ENCODE measurements around the gene CABCOCO1. TPM values are rescaled to one million over a fixed set of nuclear protein-coding genes. Genes with fewer than 3 reads are reported as not detected.

Gene CABCOCO1
- total and polyA plus RNA-seq, 9 of the 15 experiments (the other 6 are each of a cell fraction or from before 2014, with no cell fraction given), result 0.04 TPM; not detected in 8

- FAIRE-seq, result peak; percentile 49
- Histone ChIP-seq H3K4me3 (no peak overlapping the region), H3K27ac (ENCODE audit: extremely low read depth, low read depth, low read length) (peak overlapping the region; percentile 66; the same call in 2 of the 3 replicates), H3K36me3 (ENCODE audit: control insufficient read depth, insufficient read depth, low read length) (no peaks in the 10 kb centered on the region; the same call in 2 of the 3 replicates), H4K20me1 (replicated peaks; ENCODE audit: control insufficient read depth, insufficient read depth, low read length) (no peaks in the 10 kb centered on the region), H3K9me1 (ENCODE audit: control insufficient read depth, insufficient read depth, low read length) (no peaks in the 10 kb centered on the region), H3K79me2 (ENCODE audit: control insufficient read depth, insufficient read depth, low read length) (no peaks in the 10 kb centered on the region), H3K9ac (ENCODE audit: insufficient read depth in 1 of 2, low read depth in 2 of 2, low read length in 2 of 2) (peak overlapping the region in 1 of 2 experiments; percentile 30; a peak in 1 of 4 replicates), H3K4me2 (ENCODE audit: insufficient read depth, low read length) (no peak overlapping the region), H3K4me1 (replicated peaks in 1 of 2; ENCODE audit: control insufficient read depth in 2 of 2, insufficient read depth in 2 of 2, low read length in 2 of 2) (peaks cover 4 to 45% of the 10 kb centered on the region in 2 experiments; a peak in 3 of 5 replicates), H2AFZ (ENCODE audit: low read depth, low read length) (peak overlapping the region; percentile 68), H3K9me3 (replicated peaks; ENCODE audit: control insufficient read depth, insufficient read depth, low read depth, low read length) (no peaks in the 10 kb centered on the region), H3K27me3 (ENCODE audit: control insufficient read depth in 2 of 2, insufficient read depth in 2 of 2, low read length in 2 of 2) (no peaks in the 10 kb centered on the region)
- in situ Hi-C loops (cut with MboI) (loop anchor here (5.0 to 25.0 kb wide), 2 partner anchors 79 to 1359 kb away; no protein-coding TSS in a partner anchor), intact Hi-C loops (cut with micrococcal nuclease) (loop anchor here (5.0 kb wide), 1 partner anchor 144 kb away; no protein-coding TSS in a partner anchor)
- ChIA-PET POLR2A (interaction anchor here (0.7 to 5.8 kb wide), 3 partner anchors 12 to 139 kb away, joined by 3 to 43 read pairs (median 3); no protein-coding TSS in a partner anchor), CTCF (ENCODE audit: low intra/inter-chr PET ratio) (interaction anchor here (1.6 kb wide), 1 partner anchor 83 kb away, joined by 8 read pairs; no protein-coding TSS in a partner anchor)
- no TSS peak for BruUV-seq (replicated peaks)
- DNase-seq (ENCODE audit: extremely low read depth in 1 of 4, low spot score in 3 of 4), result no peak
- WGBS (ENCODE audit: insufficient coverage, low coverage, missing lambda C conversion rate), result 39% methylated on average over 3 of the region's 3 CpGs
- no peak for ATAC-seq
- TF ChIP-seq MEF2A (IDR thresholded peaks at IDR 0.05; ENCODE audit: control insufficient read depth, low read depth, low read length), result no peak
- no peak for TF ChIP-seq SRF (CRISPR knock-in tag; IDR thresholded peaks at IDR 0.05)
- no peak for TF ChIP-seq ZNF232 (CRISPR knock-in tag; IDR thresholded peaks at IDR 0.05)
- TF ChIP-seq TCF15 (CRISPR knock-in tag; IDR thresholded peaks at IDR 0.05), result no peak
- TF ChIP-seq NFATC3 (IDR thresholded peaks at IDR 0.05), result no peak
- TF ChIP-seq ZNF239 (CRISPR knock-in tag; IDR thresholded peaks at IDR 0.05), result no peak
- no peak for TF ChIP-seq RBM14 (IDR thresholded peaks at IDR 0.05; ENCODE audit: borderline replicate concordance, insufficient read depth, low read depth, low read length)
- no peak for TF ChIP-seq ZNF444 (CRISPR knock-in tag; IDR thresholded peaks at IDR 0.05)
- no peak for TF ChIP-seq MXD1 (CRISPR knock-in tag; IDR thresholded peaks at IDR 0.05; ENCODE audit: borderline replicate concordance, poor library complexity, severe bottlenecking)
- TF ChIP-seq RBM22 (IDR thresholded peaks at IDR 0.05; ENCODE audit: low read depth, low read length, poor library complexity, severe bottlenecking), result no peak
- TF ChIP-seq CREB3L1 (IDR thresholded peaks at IDR 0.05; ENCODE audit: borderline replicate concordance, low read depth), result 0 out of 2 replicates have a peak, but pooled peaks have one; percentile 25
- peak; percentile 25; the same call in 1 of the 2 replicates for TF ChIP-seq L3MBTL2 (IDR thresholded peaks at IDR 0.05)
- no peak for TF ChIP-seq IRF2 (CRISPR knock-in tag; IDR thresholded peaks at IDR 0.05)
- no peak for TF ChIP-seq MTA1 (IDR thresholded peaks at IDR 0.05; ENCODE audit: borderline replicate concordance)
- TF ChIP-seq CHAMP1 (IDR thresholded peaks at IDR 0.05), result no peak
- TF ChIP-seq EHMT2 (IDR thresholded peaks at IDR 0.05), result no peak
- no peak for TF ChIP-seq PYGO2 (tag; IDR thresholded peaks at IDR 0.05)
- no peak for TF ChIP-seq ZNF764 (CRISPR knock-in tag; IDR thresholded peaks at IDR 0.05; ENCODE audit: low read depth)
- TF ChIP-seq ZNF140 (CRISPR knock-in tag; IDR thresholded peaks at IDR 0.05), result no peak
Measured at GRCh38 chr10:61753453-61753852, 90.7 kb downstream of the CABCOCO1 start.

All from K562 (cell line).